HUES6 (cell line): Measurements from ENCODE around the gene PPP4R1.

ENCODE experiments used
- H3K27ac ChIP-seq: 2 replicates; pipeline ENCODE4 v1.7.0; 2013; ENCODE audit warnings: low read depth, mild to moderate bottlenecking, low read length, inconsistent platforms
- H3K27me3 ChIP-seq: 2 replicates; pipeline ENCODE4 v1.6.1; 2013; ENCODE audit warnings: low read length; ENCODE audit not compliant: control insufficient read depth, insufficient read depth
- H3K36me3 ChIP-seq: 2 replicates; pipeline ENCODE4 v1.6.1; 2013; ENCODE audit warnings: low read length; ENCODE audit not compliant: control insufficient read depth, insufficient read depth
- H3K4me1 ChIP-seq: 2 replicates; pipeline ENCODE4 v1.6.1; 2013; ENCODE audit warnings: low read length; ENCODE audit not compliant: control insufficient read depth, insufficient read depth
- H3K4me3 ChIP-seq: 2 replicates; pipeline ENCODE4 v1.5.1; 2013; ENCODE audit warnings: low read depth, low read length
- H3K9ac ChIP-seq: one replicate; pipeline ENCODE4 v1.6.1; 2013; ENCODE audit warnings: mild to moderate bottlenecking, low read length
- H3K9me3 ChIP-seq: 2 replicates; pipeline ENCODE4 v1.6.1; 2013; ENCODE audit warnings: low read depth, low read length; ENCODE audit not compliant: control insufficient read depth, insufficient read depth

PPP4R1 gene

GRCh38 chr18:9587924-9588323, 26.4 kb downstream of the PPP4R1 start:
- H3K4me3 ChIP-seq: no peak overlapping the region
- H3K9ac ChIP-seq: no peak overlapping the region
- H3K36me3 ChIP-seq: peaks cover 85% of the 10 kb centered on the region
- H3K4me1 ChIP-seq: no peaks in the 10 kb centered on the region
- H3K27ac ChIP-seq: no peak overlapping the region
- H3K27me3 ChIP-seq: no peaks in the 10 kb centered on the region
- H3K9me3 ChIP-seq: no peaks in the 10 kb centered on the region

- no peaks in the 10 kb centered on the region for H3K27me3 ChIP-seq
- no peak overlapping the region for H3K27ac ChIP-seq
- H3K4me3 ChIP-seq: no peak overlapping the region
- H3K36me3 ChIP-seq: peaks cover 86% of the 10 kb centered on the region
- H3K4me1 ChIP-seq: no peaks in the 10 kb centered on the region
- no peak overlapping the region for H3K9ac ChIP-seq
- no peaks in the 10 kb centered on the region for H3K9me3 ChIP-seq
Measured at GRCh38 chr18:9586814-9587213, 27.5 kb downstream of the PPP4R1 start.

GRCh38 chr18:9581667-9582066, 32.7 kb downstream of the PPP4R1 start:
- Histone ChIP-seq H3K9me3 (no peaks in the 10 kb centered on the region), H3K27me3 (no peaks in the 10 kb centered on the region), H3K36me3 (peaks cover 76% of the 10 kb centered on the region), H3K4me1 (peaks cover 18% of the 10 kb centered on the region), H3K27ac (no peak overlapping the region), H3K4me3 (no peak overlapping the region), H3K9ac (no peak overlapping the region)

GRCh38 chr18:9578306-9578705, 36.1 kb downstream of the PPP4R1 start:
- H3K9ac ChIP-seq: no peak overlapping the region
- peak overlapping the region; percentile 48; the same call in 1 of the 2 replicates for H3K27ac ChIP-seq
- no peaks in the 10 kb centered on the region for H3K27me3 ChIP-seq
- peaks cover 38% of the 10 kb centered on the region for H3K4me1 ChIP-seq
- H3K9me3 ChIP-seq: no peaks in the 10 kb centered on the region
- peaks cover 50% of the 10 kb centered on the region for H3K36me3 ChIP-seq
- no peak overlapping the region for H3K4me3 ChIP-seq

- H3K4me3 ChIP-seq: no peak overlapping the region
- H3K36me3 ChIP-seq: peaks cover 46% of the 10 kb centered on the region
- H3K27ac ChIP-seq: no peak overlapping the region
- peaks cover 38% of the 10 kb centered on the region for H3K4me1 ChIP-seq
- no peaks in the 10 kb centered on the region for H3K9me3 ChIP-seq
- H3K27me3 ChIP-seq: no peaks in the 10 kb centered on the region
- H3K9ac ChIP-seq: no peak overlapping the region
Measured at GRCh38 chr18:9577361-9577760, 37.0 kb downstream of the PPP4R1 start.

- Histone ChIP-seq H3K4me3 (no peak overlapping the region), H3K9me3 (no peaks in the 10 kb centered on the region), H3K4me1 (peaks cover 38% of the 10 kb centered on the region), H3K27me3 (no peaks in the 10 kb centered on the region), H3K27ac (peak overlapping the region; percentile 56; the same call in 1 of the 2 replicates), H3K36me3 (peaks cover 46% of the 10 kb centered on the region), H3K9ac (no peak overlapping the region)
Measured at GRCh38 chr18:9575558-9575957, 38.8 kb downstream of the PPP4R1 start.

- no peaks in the 10 kb centered on the region for H3K27me3 ChIP-seq
- no peaks in the 10 kb centered on the region for H3K9me3 ChIP-seq
- peak overlapping the region; percentile 23; the same call in 1 of the 2 replicates for H3K4me3 ChIP-seq
- peaks cover 38% of the 10 kb centered on the region for H3K4me1 ChIP-seq
- peaks cover 48% of the 10 kb centered on the region for H3K36me3 ChIP-seq
- H3K9ac ChIP-seq: peak overlapping the region; percentile 35
- peak overlapping the region; percentile 56; the same call in 1 of the 2 replicates for H3K27ac ChIP-seq
Measured at GRCh38 chr18:9574473-9575115, 39.8 kb downstream of the PPP4R1 start.

GRCh38 chr18:9571546-9571945, 42.8 kb downstream of the PPP4R1 start:
- Histone ChIP-seq H3K4me1 (peaks cover 21% of the 10 kb centered on the region), H3K36me3 (peaks cover 62% of the 10 kb centered on the region), H3K4me3 (no peak overlapping the region), H3K9ac (no peak overlapping the region), H3K27ac (no peak overlapping the region), H3K9me3 (no peaks in the 10 kb centered on the region), H3K27me3 (no peaks in the 10 kb centered on the region)

GRCh38 chr18:9570255-9570654, 44.1 kb downstream of the PPP4R1 start:
- Histone ChIP-seq H3K9me3 (no peaks in the 10 kb centered on the region), H3K36me3 (peaks cover 64% of the 10 kb centered on the region), H3K27me3 (no peaks in the 10 kb centered on the region), H3K27ac (no peak overlapping the region), H3K4me3 (no peak overlapping the region), H3K9ac (no peak overlapping the region), H3K4me1 (peaks cover 13% of the 10 kb centered on the region)

GRCh38 chr18:9569178-9569577, 45.2 kb downstream of the PPP4R1 start:
- Histone ChIP-seq H3K36me3 (peaks cover 75% of the 10 kb centered on the region), H3K4me1 (peaks cover 3% of the 10 kb centered on the region; the same call in 1 of the 2 replicates), H3K9ac (no peak overlapping the region), H3K9me3 (no peaks in the 10 kb centered on the region), H3K27ac (no peak overlapping the region), H3K4me3 (no peak overlapping the region), H3K27me3 (no peaks in the 10 kb centered on the region)

- H3K4me1 ChIP-seq: no peaks in the 10 kb centered on the region
- no peaks in the 10 kb centered on the region for H3K27me3 ChIP-seq
- H3K4me3 ChIP-seq: no peak overlapping the region
- no peak overlapping the region for H3K9ac ChIP-seq
- no peaks in the 10 kb centered on the region for H3K9me3 ChIP-seq
- no peak overlapping the region for H3K27ac ChIP-seq
- peaks cover 84% of the 10 kb centered on the region for H3K36me3 ChIP-seq
Measured at GRCh38 chr18:9568186-9568585, 46.2 kb downstream of the PPP4R1 start.
